Measurements from ENCODE around the gene TNK1. TPM values are rescaled to one million over a fixed set of nuclear protein-coding genes. Genes with fewer than 3 reads are reported as not detected.

The TNK1 gene
- total and polyA plus RNA-seq, 3 donors from 2014 or later: 3.7 to 6.8 (median 4.0) TPM

DNA sequence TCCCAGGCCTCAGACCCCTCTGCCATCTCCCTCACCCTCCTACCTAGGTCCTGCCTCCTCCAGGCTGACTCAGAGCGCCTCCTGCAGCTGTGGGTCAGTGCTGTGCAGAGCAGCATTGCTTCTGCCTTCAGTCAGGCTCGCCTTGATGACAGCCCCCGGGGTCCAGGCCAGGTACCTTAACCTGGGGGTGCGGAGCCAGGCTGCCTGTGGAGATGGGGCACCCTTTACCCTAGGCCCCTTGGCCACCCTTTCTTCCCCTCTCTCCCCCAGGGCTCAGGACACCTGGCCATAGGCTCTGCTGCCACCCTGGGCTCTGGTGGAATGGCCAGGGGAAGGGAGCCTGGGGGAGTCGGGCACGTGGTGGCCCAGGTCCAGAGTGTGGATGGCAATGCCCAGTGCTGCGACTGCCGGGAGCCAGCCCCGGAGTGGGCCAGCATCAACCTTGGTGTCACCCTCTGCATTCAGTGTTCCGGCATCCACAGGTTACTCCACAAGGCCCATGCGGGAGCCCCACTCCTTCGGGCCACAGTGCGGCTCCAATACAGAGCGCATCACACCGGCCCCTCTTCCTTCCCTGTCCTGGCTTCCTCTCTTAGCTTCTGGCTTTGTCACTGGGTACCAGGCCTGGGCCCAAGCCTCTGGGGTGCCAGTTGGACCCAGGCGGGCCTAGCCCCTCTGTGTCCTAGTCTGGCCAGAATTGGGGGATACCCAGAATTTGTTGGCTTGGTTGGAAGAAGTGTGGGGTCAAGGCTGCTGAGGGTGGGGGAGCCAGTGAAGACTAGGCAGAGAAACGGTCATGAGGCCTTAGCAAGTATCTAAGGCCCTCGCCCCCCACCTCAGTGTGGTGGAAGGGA is 33.9 kb upstream of the TNK1 start:
- no peak overlapping the region for H3K4me3 ChIP-seq
- H3K27ac ChIP-seq: no peak overlapping the region
- intact Hi-C loops (cut with DNase I; ENCODE audit: low total_unique reads): no loop called here

DNA sequence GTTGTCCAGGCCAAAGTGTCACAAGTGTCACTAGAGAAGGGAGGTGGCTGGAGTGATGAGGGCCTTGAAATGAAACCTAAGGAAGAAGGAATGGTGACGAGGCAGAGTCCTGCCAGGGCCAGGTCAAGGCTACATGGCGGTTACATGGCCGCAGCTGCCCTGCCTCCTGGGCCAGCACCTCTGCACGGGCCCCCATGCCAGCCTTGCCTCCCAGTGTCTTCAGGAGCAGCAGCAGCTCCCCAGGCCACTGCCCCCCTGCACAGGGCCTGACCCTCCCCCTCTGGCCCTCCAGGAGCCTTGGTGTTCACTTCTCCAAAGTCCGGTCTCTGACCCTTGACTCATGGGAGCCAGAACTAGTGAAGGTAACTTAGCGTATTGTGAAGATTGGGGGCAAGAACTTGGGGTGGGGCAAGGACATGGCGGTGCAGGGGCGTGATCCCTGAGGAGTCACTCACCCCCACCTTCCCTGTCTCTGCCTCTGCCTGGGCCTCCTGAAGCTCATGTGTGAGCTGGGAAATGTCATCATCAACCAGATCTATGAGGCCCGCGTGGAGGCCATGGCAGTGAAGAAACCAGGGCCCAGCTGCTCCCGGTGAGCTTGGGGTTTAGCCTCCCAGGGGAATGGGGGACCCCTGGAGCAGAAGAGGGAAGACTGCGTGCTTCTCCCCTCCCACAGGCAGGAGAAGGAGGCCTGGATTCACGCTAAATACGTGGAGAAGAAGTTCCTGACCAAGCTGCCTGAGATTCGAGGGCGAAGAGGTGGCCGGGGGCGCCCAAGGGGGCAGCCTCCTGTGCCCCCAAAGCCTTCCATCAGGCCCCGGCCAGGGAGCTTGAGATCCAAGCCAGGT is 33.0 kb upstream of the TNK1 start:
- H3K27me3 ChIP-seq: no peaks in the 10 kb centered on the region
- no peak for DNase-seq
- no peak for TF ChIP-seq POLR2A (IDR thresholded peaks at IDR 0.05)
- TF ChIP-seq, protein P1, sequence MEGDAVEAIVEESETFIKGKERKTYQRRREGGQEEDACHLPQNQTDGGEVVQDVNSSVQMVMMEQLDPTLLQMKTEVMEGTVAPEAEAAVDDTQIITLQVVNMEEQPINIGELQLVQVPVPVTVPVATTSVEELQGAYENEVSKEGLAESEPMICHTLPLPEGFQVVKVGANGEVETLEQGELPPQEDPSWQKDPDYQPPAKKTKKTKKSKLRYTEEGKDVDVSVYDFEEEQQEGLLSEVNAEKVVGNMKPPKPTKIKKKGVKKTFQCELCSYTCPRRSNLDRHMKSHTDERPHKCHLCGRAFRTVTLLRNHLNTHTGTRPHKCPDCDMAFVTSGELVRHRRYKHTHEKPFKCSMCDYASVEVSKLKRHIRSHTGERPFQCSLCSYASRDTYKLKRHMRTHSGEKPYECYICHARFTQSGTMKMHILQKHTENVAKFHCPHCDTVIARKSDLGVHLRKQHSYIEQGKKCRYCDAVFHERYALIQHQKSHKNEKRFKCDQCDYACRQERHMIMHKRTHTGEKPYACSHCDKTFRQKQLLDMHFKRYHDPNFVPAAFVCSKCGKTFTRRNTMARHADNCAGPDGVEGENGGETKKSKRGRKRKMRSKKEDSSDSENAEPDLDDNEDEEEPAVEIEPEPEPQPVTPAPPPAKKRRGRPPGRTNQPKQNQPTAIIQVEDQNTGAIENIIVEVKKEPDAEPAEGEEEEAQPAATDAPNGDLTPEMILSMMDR (IDR thresholded peaks at IDR 0.05): no peak
- WGBS, 2 donors: 65% methylated on average over 14 to 19 of the region's 19 CpGs
- H3K36me3 ChIP-seq (ENCODE audit: low read depth, missing control alignments): no peaks in the 10 kb centered on the region
- no peak overlapping the region for H3K27ac ChIP-seq
- no peaks in the 10 kb centered on the region for H3K9me3 ChIP-seq
- H3K4me1 ChIP-seq: peaks cover 16% of the 10 kb centered on the region
- H3K4me3 ChIP-seq: no peak overlapping the region
- intact Hi-C loops (cut with DNase I; ENCODE audit: low total_unique reads): no loop called here

More for the DNA sequence above, 33.9 kb upstream of the TNK1 start:
- no peaks in the 10 kb centered on the region for H3K9me3 ChIP-seq
- TF ChIP-seq POLR2A (IDR thresholded peaks at IDR 0.05): no peak
- TF ChIP-seq, protein P1 (IDR thresholded peaks at IDR 0.05): no peak
- no peaks in the 10 kb centered on the region for H3K27me3 ChIP-seq
- 60 to 82% methylated on average over 9 to 18 of the region's 18 CpGs for WGBS, 2 donors
- peaks cover 10% of the 10 kb centered on the region for H3K4me1 ChIP-seq
- no peak for DNase-seq
- no peaks in the 10 kb centered on the region for H3K36me3 ChIP-seq (ENCODE audit: low read depth, missing control alignments)

DNA sequence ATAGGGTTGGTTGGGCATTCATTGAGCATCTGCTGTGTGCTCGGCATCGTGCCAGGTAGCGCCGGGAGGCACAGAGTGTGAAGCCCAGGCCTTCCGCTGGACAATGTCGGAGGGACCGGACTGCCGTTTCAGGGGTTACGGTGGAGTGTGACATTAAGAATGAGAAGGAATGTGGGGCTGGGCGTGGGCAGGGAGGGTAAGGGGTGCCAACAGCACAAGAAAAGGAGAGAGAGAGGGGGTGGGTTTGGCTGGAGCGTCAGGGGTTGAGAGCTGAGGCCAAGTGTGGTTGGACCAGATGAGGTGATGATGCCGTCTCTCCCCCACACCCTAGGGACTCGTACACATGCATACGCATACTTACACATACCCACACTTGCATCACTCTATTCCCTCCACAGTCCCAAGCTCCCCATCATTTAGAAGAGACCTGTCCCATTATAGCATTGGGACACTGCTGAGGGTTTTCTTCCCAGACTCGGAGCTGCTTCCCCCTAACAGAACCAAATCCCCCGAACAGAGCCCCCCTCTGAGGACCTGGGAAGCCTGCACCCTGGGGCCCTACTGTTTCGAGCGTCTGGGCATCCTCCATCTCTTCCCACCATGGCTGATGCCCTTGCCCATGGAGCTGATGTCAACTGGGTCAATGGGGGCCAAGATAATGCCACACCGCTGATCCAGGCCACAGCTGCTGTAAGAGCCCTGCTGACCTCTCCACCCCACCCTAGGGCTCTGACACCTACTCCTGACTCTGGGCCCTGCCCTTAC is 32.2 kb upstream of the TNK1 start:
- intact Hi-C loops (cut with DNase I; ENCODE audit: low total_unique reads): no loop called here
- DNase-seq: no peak
- Histone ChIP-seq H3K4me3 (no peak overlapping the region), H3K27me3 (no peaks in the 10 kb centered on the region), H3K9me3 (no peaks in the 10 kb centered on the region), H3K4me1 (peaks cover 24% of the 10 kb centered on the region), H3K36me3 (ENCODE audit: low read depth, missing control alignments) (no peaks in the 10 kb centered on the region), H3K27ac (no peak overlapping the region)
- 61 to 76% methylated on average over 19 of the region's 19 CpGs for WGBS, 2 donors
- TF ChIP-seq, protein P1 (IDR thresholded peaks at IDR 0.05): no peak
- TF ChIP-seq POLR2A (IDR thresholded peaks at IDR 0.05): no peak

DNA sequence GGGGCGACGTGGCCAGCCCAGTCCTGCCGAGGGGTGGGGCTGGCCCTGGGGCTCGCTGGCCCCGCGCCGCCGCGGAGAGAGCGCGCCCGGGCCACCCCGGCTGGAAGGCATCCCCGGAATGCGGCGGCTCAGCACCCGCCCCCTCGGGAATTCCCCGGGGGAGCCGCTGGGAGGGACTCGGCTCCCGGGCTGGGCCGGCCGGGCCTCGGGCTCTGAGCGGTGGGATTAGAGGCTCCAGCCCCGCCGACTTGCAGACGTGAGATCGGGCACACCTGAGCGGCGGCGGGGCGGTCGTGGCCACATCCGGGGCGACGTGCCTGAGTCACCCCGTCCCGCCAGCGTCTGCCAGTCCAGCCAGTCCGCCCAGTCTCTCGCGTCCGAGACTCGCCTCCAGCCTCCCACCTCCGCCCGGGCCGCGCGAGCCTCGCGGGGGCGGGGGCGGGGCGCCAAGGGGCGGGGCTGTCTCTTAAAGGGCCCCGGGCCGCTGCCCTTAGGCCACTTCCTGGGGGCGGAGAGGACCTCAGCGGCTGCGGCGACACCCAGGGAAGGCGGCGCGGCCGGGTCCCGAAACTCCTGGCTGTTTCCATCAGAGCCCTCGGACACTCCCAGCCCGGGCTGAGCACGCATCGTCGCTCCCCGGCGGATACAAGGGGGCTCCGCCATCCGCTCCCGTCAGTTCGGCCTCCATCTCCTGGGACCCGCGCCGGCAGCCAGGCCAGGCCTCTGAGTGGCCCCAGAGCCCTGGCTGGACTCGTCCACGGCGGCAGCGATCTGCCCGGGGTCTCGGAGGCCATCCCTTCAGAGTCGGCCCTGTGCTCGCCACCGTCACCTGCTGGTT is 29.0 kb upstream of the TNK1 start, which contains the start of gene KCTD11:
KCTD11 (plus strand) TSS at position 498 of the 838 bp plus-strand sequence.
- peak within 1 kb of the TSS; percentile 81 to 86 for H3K4me3 ChIP-seq
- TF ChIP-seq, protein P1 (IDR thresholded peaks at IDR 0.05): peak in 2 of 3 experiments; percentile 48 to 51
- TF ChIP-seq POLR2A (IDR thresholded peaks at IDR 0.05): no peak
- H3K9me3 ChIP-seq: no peaks in the 10 kb centered on the region
- peak; percentile 92 for DNase-seq
- intact Hi-C loops (cut with DNase I; ENCODE audit: low total_unique reads): loop anchor here (10.0 kb wide), 1 partner anchor 213 kb away; the partner anchor contains the start of gene SENP3
- no peaks in the 10 kb centered on the region for H3K36me3 ChIP-seq (ENCODE audit: low read depth, missing control alignments)
- no peaks in the 10 kb centered on the region for H3K27me3 ChIP-seq
- H3K27ac ChIP-seq: peak within 1 kb of the TSS; percentile 87 to 98
- 0% methylated on average over 3 to 24 of the region's 91 CpGs for WGBS, 2 donors
- peaks cover 24% of the 10 kb centered on the region for H3K4me1 ChIP-seq

All from testis (tissue), 3 donors.